Astrocyte of the cerebellum (primary cell): ENCODE results near the gene SLC17A3.
A peak's percentile ranks its signal among the peaks of the same experiment; 100 is the strongest.

Experiments
- DNase-seq: peaks from one replicate; pipeline ENCODE4 v3.0.0-alpha.2; 2011; ENCODE audit warnings: low read depth
- H3K4me3 ChIP-seq: 2 replicates; pipeline ENCODE4 v1.5.1; 2011; ENCODE audit warnings: mild to moderate bottlenecking, low read depth, low read length, moderate library complexity
- in situ Hi-C: cut with HindIII; loops from 2 replicates; pipeline ENCODE4 v1.10.0; 2017; ENCODE audit warnings: low sequenced_read_pairs
- TF ChIP-seq, protein P1 (sequence below): IDR thresholded peaks from 2 replicates; pipeline ENCODE4 v1.5.1; 2012; ENCODE audit warnings: low read length, low read depth, moderate library complexity, mild to moderate bottlenecking; ENCODE audit errors: missing control alignments

The SLC17A3 gene

DNA sequence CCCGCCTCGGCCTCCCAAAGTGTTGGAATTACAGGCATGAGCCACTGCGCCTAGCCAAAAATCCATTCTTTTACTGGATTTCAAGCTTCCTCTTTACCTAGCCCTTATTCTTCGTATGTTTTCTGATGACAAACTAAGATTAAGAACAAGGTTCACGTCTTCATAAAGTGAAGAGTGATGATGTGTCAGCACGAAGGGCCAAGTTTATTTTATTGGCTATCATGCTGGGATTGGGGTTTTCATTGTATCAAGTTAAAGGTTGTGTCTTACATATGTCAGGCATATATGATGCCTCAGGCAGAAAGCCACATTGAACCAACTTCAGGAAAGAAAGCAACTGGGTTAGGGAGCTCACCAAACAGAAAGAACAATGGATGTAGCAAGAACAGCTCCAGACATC is 19.7 kb upstream of the SLC17A3 start:
- in situ Hi-C loops: no loop called here
- TF ChIP-seq, protein P1, sequence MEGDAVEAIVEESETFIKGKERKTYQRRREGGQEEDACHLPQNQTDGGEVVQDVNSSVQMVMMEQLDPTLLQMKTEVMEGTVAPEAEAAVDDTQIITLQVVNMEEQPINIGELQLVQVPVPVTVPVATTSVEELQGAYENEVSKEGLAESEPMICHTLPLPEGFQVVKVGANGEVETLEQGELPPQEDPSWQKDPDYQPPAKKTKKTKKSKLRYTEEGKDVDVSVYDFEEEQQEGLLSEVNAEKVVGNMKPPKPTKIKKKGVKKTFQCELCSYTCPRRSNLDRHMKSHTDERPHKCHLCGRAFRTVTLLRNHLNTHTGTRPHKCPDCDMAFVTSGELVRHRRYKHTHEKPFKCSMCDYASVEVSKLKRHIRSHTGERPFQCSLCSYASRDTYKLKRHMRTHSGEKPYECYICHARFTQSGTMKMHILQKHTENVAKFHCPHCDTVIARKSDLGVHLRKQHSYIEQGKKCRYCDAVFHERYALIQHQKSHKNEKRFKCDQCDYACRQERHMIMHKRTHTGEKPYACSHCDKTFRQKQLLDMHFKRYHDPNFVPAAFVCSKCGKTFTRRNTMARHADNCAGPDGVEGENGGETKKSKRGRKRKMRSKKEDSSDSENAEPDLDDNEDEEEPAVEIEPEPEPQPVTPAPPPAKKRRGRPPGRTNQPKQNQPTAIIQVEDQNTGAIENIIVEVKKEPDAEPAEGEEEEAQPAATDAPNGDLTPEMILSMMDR: no peak

DNA sequence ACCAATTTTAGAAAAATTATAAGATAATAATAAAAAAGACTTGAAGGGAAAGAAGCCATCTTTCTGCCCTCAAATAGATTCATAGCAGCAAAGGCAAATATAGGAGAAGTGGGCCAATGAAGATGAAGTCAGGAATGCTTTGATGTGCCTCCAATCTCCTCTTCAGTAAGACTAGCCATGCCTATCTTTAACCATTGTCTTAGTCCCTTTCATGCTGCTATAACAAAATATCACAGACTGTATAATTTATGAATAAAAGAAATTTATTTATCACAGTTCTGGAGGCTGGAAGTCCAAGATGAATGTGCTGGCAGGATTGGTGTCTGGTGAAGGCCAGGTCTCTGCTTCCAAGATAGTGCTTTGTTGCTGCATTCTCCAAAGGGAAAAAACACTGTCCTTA is 18.8 kb upstream of the SLC17A3 start:
- in situ Hi-C loops: no loop called here
- no peak overlapping the region for H3K4me3 ChIP-seq
- DNase-seq: no peak
- TF ChIP-seq, protein P1: no peak

More for the DNA sequence above, 19.7 kb upstream of the SLC17A3 start:
- H3K4me3 ChIP-seq: no peak overlapping the region
- no peak for DNase-seq

DNA sequence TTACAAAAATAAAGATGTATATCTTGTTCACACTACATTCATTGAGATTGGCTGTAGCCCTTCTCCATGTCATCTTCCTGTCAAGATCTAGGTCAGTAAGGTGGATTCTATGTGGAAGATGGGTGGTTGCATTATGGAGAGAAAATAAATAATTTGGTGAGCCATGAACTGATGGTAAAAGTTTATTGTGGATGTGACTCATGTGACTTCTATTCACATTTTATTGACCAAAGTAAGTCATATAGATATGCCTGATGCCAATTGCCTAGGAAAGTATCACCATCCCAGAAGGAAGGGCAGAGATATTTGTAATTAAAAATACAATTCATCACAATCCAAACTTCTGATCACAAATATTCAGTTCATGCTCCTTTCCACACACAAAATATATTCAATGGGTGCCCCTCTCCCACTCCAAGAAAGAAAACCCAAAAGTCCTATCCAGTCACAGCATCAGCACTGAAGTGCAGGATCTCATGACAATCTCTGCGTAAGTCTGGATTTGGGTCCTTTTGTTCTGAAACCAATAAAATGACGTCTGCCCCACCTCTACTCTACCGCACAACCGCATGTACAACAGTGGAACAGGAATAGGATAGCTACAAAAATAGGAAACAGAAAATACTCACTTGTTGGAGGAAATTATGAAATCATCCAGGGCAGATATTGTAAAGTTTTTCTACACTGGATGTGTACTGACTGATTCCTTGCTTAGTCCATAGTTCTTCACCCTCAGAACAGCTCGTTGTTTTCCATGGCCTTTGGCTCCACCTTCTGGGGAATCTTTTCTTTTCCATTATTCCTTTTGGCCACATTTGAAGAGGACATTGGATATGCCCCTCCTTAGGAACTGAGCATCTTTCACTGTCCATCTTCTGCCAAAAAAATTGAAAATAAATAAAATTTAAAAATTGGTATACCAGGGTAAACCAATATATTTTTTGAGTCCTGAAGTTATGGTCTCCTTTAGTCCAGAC is 16.1 kb upstream of the SLC17A3 start:
- TF ChIP-seq, protein P1: peak; percentile 47
- DNase-seq: no peak
- H3K4me3 ChIP-seq: no peak overlapping the region
- in situ Hi-C loops: no loop called here

DNA sequence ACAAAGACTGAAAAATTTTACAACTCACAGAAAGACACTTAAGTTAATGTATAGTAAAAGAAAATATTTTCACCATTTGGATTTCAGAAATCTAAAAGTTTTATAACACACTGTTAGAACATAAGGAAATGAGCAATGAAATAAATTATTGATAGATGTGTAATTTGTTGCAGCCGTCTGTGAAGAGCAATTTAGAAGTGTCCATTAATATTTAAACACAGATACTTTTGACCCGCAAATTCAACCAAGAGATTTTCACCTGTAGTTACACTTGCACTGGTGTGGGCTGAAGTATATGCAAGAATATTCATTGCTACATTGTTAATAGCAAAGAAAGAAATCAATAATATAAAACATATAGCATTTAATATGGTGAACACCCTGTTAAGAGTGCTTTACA is 14.6 kb upstream of the SLC17A3 start:
- no peak overlapping the region for H3K4me3 ChIP-seq
- no peak for DNase-seq
- in situ Hi-C loops: no loop called here
- TF ChIP-seq, protein P1: no peak

DNA sequence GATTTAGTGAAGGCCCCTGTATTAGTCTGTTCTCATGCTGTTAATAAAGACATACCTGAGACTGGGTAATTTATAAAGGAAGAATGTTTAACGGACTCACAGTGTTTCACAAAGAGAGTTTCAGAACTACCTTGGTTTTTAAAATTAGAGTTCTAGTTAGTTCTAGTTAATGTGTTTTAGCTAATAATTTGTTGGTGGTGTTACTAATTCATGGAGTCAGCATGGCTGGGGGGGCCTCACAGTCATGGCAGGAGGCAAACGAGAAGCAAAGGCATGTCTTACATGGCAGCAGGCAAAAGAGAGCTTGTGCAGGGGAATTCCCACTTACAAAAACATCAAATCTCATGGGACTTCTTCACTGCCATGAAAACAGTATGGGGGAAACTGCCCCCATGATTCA is 12.0 kb upstream of the SLC17A3 start:
- TF ChIP-seq, protein P1: no peak
- in situ Hi-C loops: no loop called here
- no peak overlapping the region for H3K4me3 ChIP-seq
- DNase-seq: no peak

DNA sequence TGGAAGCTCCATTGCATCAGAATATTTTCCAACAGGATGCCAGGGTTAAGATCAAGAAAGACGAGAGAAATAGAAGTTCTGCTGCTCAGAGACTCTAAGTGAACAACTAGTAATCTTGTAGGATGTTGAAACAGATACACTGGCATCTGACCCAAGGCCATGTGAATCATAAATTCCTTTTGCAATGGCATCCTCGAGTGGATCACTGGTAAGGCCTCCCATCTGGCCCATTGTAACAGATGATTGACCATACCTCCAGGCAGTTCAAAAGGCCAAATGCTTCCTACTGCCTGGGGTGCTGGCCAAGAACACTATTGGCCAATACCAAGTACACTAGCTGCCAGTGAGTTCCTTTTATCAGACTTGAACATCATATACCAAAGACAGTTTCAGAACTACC is 9.9 kb upstream of the SLC17A3 start:
- TF ChIP-seq, protein P1: no peak
- no peak for DNase-seq
- in situ Hi-C loops: no loop called here
- H3K4me3 ChIP-seq: no peak overlapping the region
